Measurements from ENCODE around the gene SSRP1. TPM values are rescaled to one million over a fixed set of nuclear protein-coding genes. Genes with fewer than 3 reads are reported as not detected.
A peak's percentile ranks its signal among the peaks of the same experiment; 100 is the strongest.

Gene SSRP1
- total RNA-seq, 4 donors from 2014 or later = 51.0 to 67.5 (median 56.5) TPM

GRCh38 chr11:57312511-57313021 is 23.1 kb downstream of the SSRP1 start:
- no peak for TF ChIP-seq POLR2A (IDR thresholded peaks at IDR 0.05)
- TF ChIP-seq CTCF (IDR thresholded peaks at IDR 0.05) = no peak
- TF ChIP-seq EP300 (IDR thresholded peaks at IDR 0.05) = no peak
- Histone ChIP-seq H3K4me3 (no peak overlapping the region), H3K36me3 (peaks cover 0 to 82% (median 0%) of the 10 kb centered on the region in 3 donors), H3K27ac (peak overlapping the region in 3 of 4 donors; percentile 79 to 96 (median 92)), H3K27me3 (no peaks in the 10 kb centered on the region), H3K9me3 (no peaks in the 10 kb centered on the region), H3K4me1 (peaks cover 0 to 99% (median 55%) of the 10 kb centered on the region in 4 donors)
- DNase-seq (ENCODE audit: low spot score in 2 of 2) = no peak
- whole genome bisulfite sequencing, 2 donors = 68 to 87% methylated on average over 5 to 6 of the region's 10 CpGs

GRCh38 chr11:57311109-57311936 is 24.4 kb downstream of the SSRP1 start:
- Histone ChIP-seq H3K9me3 (no peaks in the 10 kb centered on the region), H3K4me1 (peaks cover 0 to 99% (median 62%) of the 10 kb centered on the region in 4 donors), H3K27ac (peak overlapping the region; percentile 77 to 96 (median 86)), H3K27me3 (no peaks in the 10 kb centered on the region), H3K36me3 (peaks cover 0 to 69% (median 0%) of the 10 kb centered on the region in 3 donors), H3K4me3 (peak overlapping the region; percentile 35 to 58 (median 51))
- WGBS, 2 donors = 1 to 2% methylated on average over 24 to 29 of the region's 31 CpGs
- DNase-seq (ENCODE audit: low spot score in 2 of 2) = peak; percentile 91 to 93
- TF ChIP-seq POLR2A (IDR thresholded peaks at IDR 0.05) = peak in 1 of 2 donors; percentile 60
- peak in 1 of 5 experiments; percentile 26 for TF ChIP-seq CTCF (IDR thresholded peaks at IDR 0.05)
- peak in 1 of 2 donors; percentile 77 for TF ChIP-seq EP300 (IDR thresholded peaks at IDR 0.05)

GRCh38 chr11:57310630-57311086 is 25.0 kb downstream of the SSRP1 start:
- DNase-seq (ENCODE audit: low spot score in 2 of 2) = peak in 1 of 2 donors; percentile 80
- no peaks in the 10 kb centered on the region for H3K27me3 ChIP-seq
- no peaks in the 10 kb centered on the region for H3K9me3 ChIP-seq
- peak overlapping the region; percentile 77 to 96 (median 86) for H3K27ac ChIP-seq
- H3K36me3 ChIP-seq = peaks cover 0 to 64% (median 0%) of the 10 kb centered on the region in 3 donors
- H3K4me3 ChIP-seq = peak overlapping the region; percentile 35 to 58 (median 51)
- WGBS, 2 donors = 29 to 45% methylated on average over 6 of the region's 6 CpGs
- no peak for TF ChIP-seq POLR2A (IDR thresholded peaks at IDR 0.05)
- TF ChIP-seq EP300 (IDR thresholded peaks at IDR 0.05) = no peak
- TF ChIP-seq CTCF (IDR thresholded peaks at IDR 0.05) = no peak
- peaks cover 0 to 99% (median 64%) of the 10 kb centered on the region in 4 donors for H3K4me1 ChIP-seq

- TF ChIP-seq CTCF (IDR thresholded peaks at IDR 0.05) (no peak), POLR2A (IDR thresholded peaks at IDR 0.05) (no peak), EP300 (IDR thresholded peaks at IDR 0.05) (no peak)
- no peak for DNase-seq (ENCODE audit: low spot score in 2 of 2)
- Histone ChIP-seq H3K27me3 (no peaks in the 10 kb centered on the region), H3K36me3 (peaks cover 0 to 58% (median 0%) of the 10 kb centered on the region in 3 donors), H3K27ac (peak overlapping the region in 3 of 4 donors; percentile 79 to 96 (median 92)), H3K4me1 (peaks cover 0 to 99% (median 67%) of the 10 kb centered on the region in 4 donors), H3K9me3 (no peaks in the 10 kb centered on the region), H3K4me3 (no peak overlapping the region)
- 74 to 80% methylated on average over 6 of the region's 6 CpGs for WGBS, 2 donors
Measured at GRCh38 chr11:57310091-57310490, 25.6 kb downstream of the SSRP1 start.

Data from tibial nerve (tissue), 4 donors.